ENCODE results near the gene LIN54. TPM values are rescaled to one million over a fixed set of nuclear protein-coding genes. Genes with fewer than 3 reads are reported as not detected.

LIN54 gene
- total RNA-seq, 1 experiment from 2014 or later: 12.7 TPM

DNA sequence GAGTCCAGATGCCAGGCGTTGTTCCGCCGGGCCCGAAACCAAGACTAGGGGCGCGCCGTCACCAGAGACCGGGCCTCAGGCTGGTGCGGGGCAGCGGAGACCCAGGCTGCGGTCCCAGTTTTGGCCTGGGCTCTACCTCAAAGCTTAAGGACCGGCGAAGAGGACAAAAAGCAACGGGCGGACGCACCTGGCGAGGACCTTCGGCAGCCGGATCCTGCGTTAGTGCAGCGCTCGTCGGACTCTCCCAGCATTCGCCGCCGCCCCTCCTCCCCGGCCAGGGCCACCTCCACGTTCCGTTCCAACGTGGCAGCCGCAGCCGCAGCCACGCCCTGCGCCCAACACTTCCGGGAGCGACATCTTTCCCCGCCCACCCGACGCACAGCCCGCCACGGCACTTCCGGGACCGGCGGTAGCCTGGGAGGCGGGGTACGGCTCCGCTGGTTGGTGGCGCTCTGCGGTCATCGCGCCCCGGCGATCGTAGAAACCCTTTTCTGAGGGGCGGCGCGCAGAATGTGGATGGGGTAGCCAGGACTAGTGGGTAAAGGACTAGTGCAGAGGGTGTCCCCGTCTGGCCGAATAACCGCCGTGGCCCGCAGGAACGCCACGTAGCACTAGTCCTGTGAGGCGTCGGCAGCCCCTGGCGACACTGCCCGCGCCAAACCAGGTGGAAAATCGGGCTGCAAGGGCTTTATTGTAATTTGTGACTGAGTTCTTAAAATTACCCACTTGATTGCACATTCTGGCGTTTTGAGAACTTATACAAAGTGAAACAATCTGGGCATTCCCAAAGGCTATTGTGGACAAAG is 119.5 kb downstream of the LIN54 start, which contains the start of gene SEC31A (continued):
- peak; percentile 48; the same call in 1 of the 2 replicates for TF ChIP-seq CREB1 (CRISPR knock-in tag; IDR thresholded peaks at IDR 0.05)
- no peak for TF ChIP-seq ZNF396 (CRISPR knock-in tag; IDR thresholded peaks at IDR 0.05; ENCODE audit: borderline replicate concordance)
- TF ChIP-seq, protein P1, sequence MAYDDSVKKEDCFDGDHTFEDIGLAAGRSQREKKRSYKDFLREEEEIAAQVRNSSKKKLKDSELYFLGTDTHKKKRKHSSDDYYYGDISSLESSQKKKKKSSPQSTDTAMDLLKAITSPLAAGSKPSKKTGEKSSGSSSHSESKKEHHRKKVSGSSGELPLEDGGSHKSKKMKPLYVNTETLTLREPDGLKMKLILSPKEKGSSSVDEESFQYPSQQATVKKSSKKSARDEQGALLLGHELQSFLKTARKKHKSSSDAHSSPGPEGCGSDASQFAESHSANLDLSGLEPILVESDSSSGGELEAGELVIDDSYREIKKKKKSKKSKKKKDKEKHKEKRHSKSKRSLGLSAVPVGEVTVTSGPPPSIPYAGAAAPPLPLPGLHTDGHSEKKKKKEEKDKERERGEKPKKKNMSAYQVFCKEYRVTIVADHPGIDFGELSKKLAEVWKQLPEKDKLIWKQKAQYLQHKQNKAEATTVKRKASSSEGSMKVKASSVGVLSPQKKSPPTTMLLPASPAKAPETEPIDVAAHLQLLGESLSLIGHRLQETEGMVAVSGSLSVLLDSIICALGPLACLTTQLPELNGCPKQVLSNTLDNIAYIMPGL (CRISPR knock-in tag; IDR thresholded peaks at IDR 0.05): peak; percentile 47; the same call in 1 of the 2 replicates
- TF ChIP-seq NR1H2 (CRISPR knock-in tag; IDR thresholded peaks at IDR 0.05): no peak
- TF ChIP-seq, protein P2, sequence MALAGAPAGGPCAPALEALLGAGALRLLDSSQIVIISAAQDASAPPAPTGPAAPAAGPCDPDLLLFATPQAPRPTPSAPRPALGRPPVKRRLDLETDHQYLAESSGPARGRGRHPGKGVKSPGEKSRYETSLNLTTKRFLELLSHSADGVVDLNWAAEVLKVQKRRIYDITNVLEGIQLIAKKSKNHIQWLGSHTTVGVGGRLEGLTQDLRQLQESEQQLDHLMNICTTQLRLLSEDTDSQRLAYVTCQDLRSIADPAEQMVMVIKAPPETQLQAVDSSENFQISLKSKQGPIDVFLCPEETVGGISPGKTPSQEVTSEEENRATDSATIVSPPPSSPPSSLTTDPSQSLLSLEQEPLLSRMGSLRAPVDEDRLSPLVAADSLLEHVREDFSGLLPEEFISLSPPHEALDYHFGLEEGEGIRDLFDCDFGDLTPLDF (CRISPR knock-in tag; IDR thresholded peaks at IDR 0.05): no peak
- TF ChIP-seq SMAD4 (CRISPR knock-in tag; IDR thresholded peaks at IDR 0.05): no peak
- TF ChIP-seq PRRX2 (CRISPR knock-in tag; IDR thresholded peaks at IDR 0.05): no peak
- no peak for TF ChIP-seq TEAD4 (CRISPR knock-in tag; IDR thresholded peaks at IDR 0.05)
- no peak for TF ChIP-seq ZNF423 (CRISPR knock-in tag; IDR thresholded peaks at IDR 0.05)
- no peak for TF ChIP-seq GTF2I (CRISPR knock-in tag; conservative IDR thresholded peaks at IDR 0.05)
- 0 out of 2 replicates have a peak, but pooled peaks have one; percentile 65 for TF ChIP-seq KAT7 (CRISPR knock-in tag; IDR thresholded peaks at IDR 0.05; ENCODE audit: borderline replicate concordance)
- TF ChIP-seq MYBL2 (CRISPR knock-in tag; IDR thresholded peaks at IDR 0.05): peak; percentile 46; the same call in 1 of the 2 replicates
- no peak for TF ChIP-seq RELA (CRISPR knock-in tag; IDR thresholded peaks at IDR 0.05; ENCODE audit: borderline replicate concordance)
- no peak for TF ChIP-seq GRHL2 (CRISPR knock-in tag; IDR thresholded peaks at IDR 0.05; ENCODE audit: insufficient replicate concordance, severe bottlenecking)
- TF ChIP-seq RORB (CRISPR knock-in tag; IDR thresholded peaks at IDR 0.05): no peak
- TF ChIP-seq, protein P3, sequence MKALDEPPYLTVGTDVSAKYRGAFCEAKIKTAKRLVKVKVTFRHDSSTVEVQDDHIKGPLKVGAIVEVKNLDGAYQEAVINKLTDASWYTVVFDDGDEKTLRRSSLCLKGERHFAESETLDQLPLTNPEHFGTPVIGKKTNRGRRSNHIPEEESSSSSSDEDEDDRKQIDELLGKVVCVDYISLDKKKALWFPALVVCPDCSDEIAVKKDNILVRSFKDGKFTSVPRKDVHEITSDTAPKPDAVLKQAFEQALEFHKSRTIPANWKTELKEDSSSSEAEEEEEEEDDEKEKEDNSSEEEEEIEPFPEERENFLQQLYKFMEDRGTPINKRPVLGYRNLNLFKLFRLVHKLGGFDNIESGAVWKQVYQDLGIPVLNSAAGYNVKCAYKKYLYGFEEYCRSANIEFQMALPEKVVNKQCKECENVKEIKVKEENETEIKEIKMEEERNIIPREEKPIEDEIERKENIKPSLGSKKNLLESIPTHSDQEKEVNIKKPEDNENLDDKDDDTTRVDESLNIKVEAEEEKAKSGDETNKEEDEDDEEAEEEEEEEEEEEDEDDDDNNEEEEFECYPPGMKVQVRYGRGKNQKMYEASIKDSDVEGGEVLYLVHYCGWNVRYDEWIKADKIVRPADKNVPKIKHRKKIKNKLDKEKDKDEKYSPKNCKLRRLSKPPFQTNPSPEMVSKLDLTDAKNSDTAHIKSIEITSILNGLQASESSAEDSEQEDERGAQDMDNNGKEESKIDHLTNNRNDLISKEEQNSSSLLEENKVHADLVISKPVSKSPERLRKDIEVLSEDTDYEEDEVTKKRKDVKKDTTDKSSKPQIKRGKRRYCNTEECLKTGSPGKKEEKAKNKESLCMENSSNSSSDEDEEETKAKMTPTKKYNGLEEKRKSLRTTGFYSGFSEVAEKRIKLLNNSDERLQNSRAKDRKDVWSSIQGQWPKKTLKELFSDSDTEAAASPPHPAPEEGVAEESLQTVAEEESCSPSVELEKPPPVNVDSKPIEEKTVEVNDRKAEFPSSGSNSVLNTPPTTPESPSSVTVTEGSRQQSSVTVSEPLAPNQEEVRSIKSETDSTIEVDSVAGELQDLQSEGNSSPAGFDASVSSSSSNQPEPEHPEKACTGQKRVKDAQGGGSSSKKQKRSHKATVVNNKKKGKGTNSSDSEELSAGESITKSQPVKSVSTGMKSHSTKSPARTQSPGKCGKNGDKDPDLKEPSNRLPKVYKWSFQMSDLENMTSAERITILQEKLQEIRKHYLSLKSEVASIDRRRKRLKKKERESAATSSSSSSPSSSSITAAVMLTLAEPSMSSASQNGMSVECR (CRISPR knock-in tag; IDR thresholded peaks at IDR 0.05; ENCODE audit: borderline replicate concordance): peak; percentile 88; the same call in 1 of the 2 replicates
- TF ChIP-seq ZNF671 (CRISPR knock-in tag; IDR thresholded peaks at IDR 0.05): peak; percentile 18; the same call in 1 of the 2 replicates
- TF ChIP-seq, protein P4, sequence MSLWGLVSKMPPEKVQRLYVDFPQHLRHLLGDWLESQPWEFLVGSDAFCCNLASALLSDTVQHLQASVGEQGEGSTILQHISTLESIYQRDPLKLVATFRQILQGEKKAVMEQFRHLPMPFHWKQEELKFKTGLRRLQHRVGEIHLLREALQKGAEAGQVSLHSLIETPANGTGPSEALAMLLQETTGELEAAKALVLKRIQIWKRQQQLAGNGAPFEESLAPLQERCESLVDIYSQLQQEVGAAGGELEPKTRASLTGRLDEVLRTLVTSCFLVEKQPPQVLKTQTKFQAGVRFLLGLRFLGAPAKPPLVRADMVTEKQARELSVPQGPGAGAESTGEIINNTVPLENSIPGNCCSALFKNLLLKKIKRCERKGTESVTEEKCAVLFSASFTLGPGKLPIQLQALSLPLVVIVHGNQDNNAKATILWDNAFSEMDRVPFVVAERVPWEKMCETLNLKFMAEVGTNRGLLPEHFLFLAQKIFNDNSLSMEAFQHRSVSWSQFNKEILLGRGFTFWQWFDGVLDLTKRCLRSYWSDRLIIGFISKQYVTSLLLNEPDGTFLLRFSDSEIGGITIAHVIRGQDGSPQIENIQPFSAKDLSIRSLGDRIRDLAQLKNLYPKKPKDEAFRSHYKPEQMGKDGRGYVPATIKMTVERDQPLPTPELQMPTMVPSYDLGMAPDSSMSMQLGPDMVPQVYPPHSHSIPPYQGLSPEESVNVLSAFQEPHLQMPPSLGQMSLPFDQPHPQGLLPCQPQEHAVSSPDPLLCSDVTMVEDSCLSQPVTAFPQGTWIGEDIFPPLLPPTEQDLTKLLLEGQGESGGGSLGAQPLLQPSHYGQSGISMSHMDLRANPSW (CRISPR knock-in tag; conservative IDR thresholded peaks at IDR 0.05; ENCODE audit: low read depth): no peak
- peak; percentile 81 for TF ChIP-seq GABPB1 (CRISPR knock-in tag; IDR thresholded peaks at IDR 0.05)
- TF ChIP-seq ZNF416 (CRISPR knock-in tag; IDR thresholded peaks at IDR 0.05): peak; percentile 90; the same call in 1 of the 2 replicates
- no peak for TF ChIP-seq NR2C2 (CRISPR knock-in tag; IDR thresholded peaks at IDR 0.05)
- TF ChIP-seq, protein P5, sequence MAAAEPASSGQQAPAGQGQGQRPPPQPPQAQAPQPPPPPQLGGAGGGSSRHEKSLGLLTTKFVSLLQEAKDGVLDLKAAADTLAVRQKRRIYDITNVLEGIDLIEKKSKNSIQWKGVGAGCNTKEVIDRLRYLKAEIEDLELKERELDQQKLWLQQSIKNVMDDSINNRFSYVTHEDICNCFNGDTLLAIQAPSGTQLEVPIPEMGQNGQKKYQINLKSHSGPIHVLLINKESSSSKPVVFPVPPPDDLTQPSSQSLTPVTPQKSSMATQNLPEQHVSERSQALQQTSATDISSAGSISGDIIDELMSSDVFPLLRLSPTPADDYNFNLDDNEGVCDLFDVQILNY (CRISPR knock-in tag; IDR thresholded peaks at IDR 0.05): peak; percentile 80
- TF ChIP-seq, protein P6, sequence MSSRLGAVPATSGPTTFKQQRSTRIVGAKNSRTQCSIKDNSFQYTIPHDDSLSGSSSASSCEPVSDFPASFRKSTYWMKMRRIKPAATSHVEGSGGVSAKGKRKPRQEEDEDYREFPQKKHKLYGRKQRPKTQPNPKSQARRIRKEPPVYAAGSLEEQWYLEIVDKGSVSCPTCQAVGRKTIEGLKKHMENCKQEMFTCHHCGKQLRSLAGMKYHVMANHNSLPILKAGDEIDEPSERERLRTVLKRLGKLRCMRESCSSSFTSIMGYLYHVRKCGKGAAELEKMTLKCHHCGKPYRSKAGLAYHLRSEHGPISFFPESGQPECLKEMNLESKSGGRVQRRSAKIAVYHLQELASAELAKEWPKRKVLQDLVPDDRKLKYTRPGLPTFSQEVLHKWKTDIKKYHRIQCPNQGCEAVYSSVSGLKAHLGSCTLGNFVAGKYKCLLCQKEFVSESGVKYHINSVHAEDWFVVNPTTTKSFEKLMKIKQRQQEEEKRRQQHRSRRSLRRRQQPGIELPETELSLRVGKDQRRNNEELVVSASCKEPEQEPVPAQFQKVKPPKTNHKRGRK (CRISPR knock-in tag; IDR thresholded peaks at IDR 0.05; ENCODE audit: borderline replicate concordance): no peak
- TF ChIP-seq, protein P7, sequence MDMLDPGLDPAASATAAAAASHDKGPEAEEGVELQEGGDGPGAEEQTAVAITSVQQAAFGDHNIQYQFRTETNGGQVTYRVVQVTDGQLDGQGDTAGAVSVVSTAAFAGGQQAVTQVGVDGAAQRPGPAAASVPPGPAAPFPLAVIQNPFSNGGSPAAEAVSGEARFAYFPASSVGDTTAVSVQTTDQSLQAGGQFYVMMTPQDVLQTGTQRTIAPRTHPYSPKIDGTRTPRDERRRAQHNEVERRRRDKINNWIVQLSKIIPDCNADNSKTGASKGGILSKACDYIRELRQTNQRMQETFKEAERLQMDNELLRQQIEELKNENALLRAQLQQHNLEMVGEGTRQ (CRISPR knock-in tag; IDR thresholded peaks at IDR 0.05): no peak; the same call in 1 of the 2 replicates
- peak; percentile 39; the same call in 1 of the 2 replicates for TF ChIP-seq ZNF138 (CRISPR knock-in tag; conservative IDR thresholded peaks at IDR 0.05)
- TF ChIP-seq ZNF121 (CRISPR knock-in tag; IDR thresholded peaks at IDR 0.05): peak; percentile 93
